Thyroid gland (tissue), 4 donors: Measurements from ENCODE around the gene KCND1.

Experiments
- POLR2A ChIP-seq, 2 donors: fragments of 450-650 bp; IDR thresholded peaks; one replicate each; pipeline ENCODE4 v1.6.1; 2017; ENCODE audit warnings: antibody characterized with exemption in 2 of 2, mild to moderate bottlenecking in 2 of 2, moderate library complexity in 1 of 2
- TF ChIP-seq, protein P1 (sequence below), 6 experiments: fragments of 200-600 bp in 3 of 6; fragments of 450-650 bp in 3 of 6; sonication (generic) in 3 of 6; IDR thresholded peaks; one replicate each; pipeline ENCODE4 v1.5.1; 2016 to 2019; ENCODE audit warnings: antibody characterized with exemption in 6 of 6, mild to moderate bottlenecking in 2 of 6, inconsistent platforms in 1 of 6, moderate library complexity in 1 of 6

DNA sequence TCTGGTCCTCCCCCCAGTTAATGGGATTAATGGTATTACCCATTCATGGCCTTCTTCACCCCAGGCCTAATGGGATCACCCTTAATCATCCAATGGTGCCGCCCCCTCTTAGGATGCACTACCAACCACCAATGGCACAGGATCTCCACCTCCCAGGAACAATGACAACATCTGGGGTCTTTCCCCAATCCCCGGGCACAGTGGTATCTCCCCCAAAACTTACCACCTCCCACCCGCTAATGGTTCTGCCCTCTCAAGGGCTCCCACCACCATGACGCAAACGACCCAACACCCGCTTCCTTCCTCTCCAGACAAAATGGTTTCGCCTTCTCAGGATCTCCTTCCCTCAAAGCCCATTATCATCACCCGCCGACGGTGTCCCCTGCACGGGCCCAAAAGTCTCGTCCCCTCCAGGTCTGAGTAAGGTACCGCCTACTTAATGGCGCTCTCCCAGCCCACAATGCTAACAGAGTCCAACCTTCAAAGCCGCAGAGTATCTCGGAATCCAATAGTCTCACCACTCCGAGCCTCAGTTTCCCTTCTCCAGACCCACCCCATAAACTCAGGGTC, 30.0 kb upstream of the KCND1 start:
- TF ChIP-seq, protein P1, sequence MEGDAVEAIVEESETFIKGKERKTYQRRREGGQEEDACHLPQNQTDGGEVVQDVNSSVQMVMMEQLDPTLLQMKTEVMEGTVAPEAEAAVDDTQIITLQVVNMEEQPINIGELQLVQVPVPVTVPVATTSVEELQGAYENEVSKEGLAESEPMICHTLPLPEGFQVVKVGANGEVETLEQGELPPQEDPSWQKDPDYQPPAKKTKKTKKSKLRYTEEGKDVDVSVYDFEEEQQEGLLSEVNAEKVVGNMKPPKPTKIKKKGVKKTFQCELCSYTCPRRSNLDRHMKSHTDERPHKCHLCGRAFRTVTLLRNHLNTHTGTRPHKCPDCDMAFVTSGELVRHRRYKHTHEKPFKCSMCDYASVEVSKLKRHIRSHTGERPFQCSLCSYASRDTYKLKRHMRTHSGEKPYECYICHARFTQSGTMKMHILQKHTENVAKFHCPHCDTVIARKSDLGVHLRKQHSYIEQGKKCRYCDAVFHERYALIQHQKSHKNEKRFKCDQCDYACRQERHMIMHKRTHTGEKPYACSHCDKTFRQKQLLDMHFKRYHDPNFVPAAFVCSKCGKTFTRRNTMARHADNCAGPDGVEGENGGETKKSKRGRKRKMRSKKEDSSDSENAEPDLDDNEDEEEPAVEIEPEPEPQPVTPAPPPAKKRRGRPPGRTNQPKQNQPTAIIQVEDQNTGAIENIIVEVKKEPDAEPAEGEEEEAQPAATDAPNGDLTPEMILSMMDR (IDR thresholded peaks at IDR 0.05), result no peak
- TF ChIP-seq POLR2A (IDR thresholded peaks at IDR 0.05), result no peak
